GM12891 (cell line): ENCODE measurements around the gene WT1.
"Not testable (repeated sequence)": the region's sequence is repeated elsewhere in the genome, so short reads cannot be mapped to it uniquely, and the experiment has no call there.

Source experiments
- DNase-seq: peaks from one replicate; pipeline ENCODE4 v3.0.0; 2011; ENCODE audit warnings: low spot score; ENCODE audit not compliant: insufficient read length
- FAIRE-seq: peaks from 2 replicates; lab custom pipeline; 2011; peaks lifted over from hg19 to GRCh38; lab: Jason Lieb, UNC
- PAX5 ChIP-seq: IDR thresholded peaks from 2 replicates; pipeline ENCODE4 v1.6.1; 2011; ENCODE audit warnings: low read length, moderate library complexity, mild to moderate bottlenecking; ENCODE audit not compliant: insufficient read depth, severe bottlenecking
- POLR2A ChIP-seq: IDR thresholded peaks from 2 replicates; pipeline ENCODE4 v1.6.1; 2011; ENCODE audit warnings: low read depth, low read length, control low read depth
- POLR2AphosphoS5 ChIP-seq: IDR thresholded peaks from 2 replicates; pipeline ENCODE4 v1.6.1; 2011; ENCODE audit warnings: low read depth, low read length, control low read depth
- POU2F2 ChIP-seq: IDR thresholded peaks from 2 replicates; pipeline ENCODE4 v1.6.1; 2011; ENCODE audit warnings: low read depth, mild to moderate bottlenecking, control low read depth, low read length, moderate library complexity
- SPI1 ChIP-seq: IDR thresholded peaks from 2 replicates; pipeline ENCODE4 v1.6.1; 2011; ENCODE audit warnings: low read depth, low read length, control low read depth
- TAF1 ChIP-seq: IDR thresholded peaks from 2 replicates; pipeline ENCODE4 v1.6.1; 2011; ENCODE audit warnings: low read depth, low read length, control low read depth

The WT1 gene

DNA sequence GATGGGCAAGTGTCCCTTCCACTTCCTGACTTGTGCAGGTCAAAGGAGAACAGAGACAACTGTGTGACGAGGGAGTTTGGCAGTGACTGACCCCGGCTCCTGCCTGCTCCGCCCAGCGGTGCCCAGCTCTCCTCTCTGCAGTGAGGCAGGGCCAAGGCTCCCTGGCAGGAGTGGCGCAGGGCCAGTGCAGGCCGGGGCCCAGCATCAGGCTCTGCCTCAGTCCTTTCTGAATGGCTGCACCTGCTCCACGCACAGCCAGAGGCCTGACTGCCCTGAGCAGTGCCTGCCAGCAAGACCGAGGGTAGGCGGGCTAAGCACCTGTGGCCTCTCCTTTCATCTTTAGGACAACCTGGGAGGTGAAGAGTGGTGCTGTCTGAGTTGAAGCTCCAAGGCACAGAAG lies 54.2 kb downstream of the WT1 start:
- no peak for DNase-seq
- no peak for TF ChIP-seq PAX5
- TF ChIP-seq POLR2A: no peak
- no peak for TF ChIP-seq TAF1
- FAIRE-seq: no peak

DNA sequence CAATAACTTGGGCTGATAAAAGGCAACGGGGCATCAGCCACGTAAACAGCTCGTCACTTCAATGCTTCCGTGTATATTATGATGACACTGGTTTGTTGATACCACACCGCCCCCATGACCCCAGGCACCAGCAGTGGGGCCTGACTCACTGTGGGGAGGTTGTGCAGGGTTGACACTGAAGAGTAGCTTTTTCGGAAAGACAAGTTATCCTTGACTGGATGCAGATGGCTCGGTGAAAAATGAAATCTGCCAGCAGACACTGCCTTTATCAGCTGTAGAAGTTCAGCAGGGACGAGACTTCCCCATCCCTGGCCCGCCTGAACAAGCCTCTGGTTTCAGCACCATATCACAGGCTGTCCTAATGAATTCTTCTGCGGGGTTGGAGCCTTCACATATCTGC lies 55.6 kb downstream of the WT1 start:
- TF ChIP-seq SPI1 (no peak), POLR2A (no peak), POU2F2 (no peak), PAX5 (no peak), POLR2AphosphoS5 (no peak), TAF1 (no peak)
- DNase-seq (no peak), FAIRE-seq (no peak)

DNA sequence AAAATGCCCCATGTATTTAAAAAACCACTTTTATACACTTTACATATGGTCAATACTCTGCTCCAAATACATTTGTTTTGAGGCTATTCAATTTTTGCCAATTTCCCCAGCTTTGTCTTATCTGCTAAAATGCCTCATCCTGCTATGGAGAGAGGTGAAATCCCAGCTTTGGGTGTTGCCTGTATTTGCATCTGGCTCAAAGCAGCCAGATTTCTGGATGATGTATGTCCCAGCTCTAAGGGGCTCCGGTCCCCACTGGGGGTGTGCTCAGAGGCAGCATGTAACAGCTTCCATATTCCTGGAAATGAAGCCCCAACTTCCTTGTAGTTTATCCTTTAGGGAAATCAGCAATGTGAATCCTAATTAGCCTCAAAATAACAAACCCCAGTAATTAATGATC lies 59.5 kb downstream of the WT1 start:
- no peak for TF ChIP-seq POU2F2
- TF ChIP-seq POLR2A: no peak
- TF ChIP-seq POLR2AphosphoS5: no peak
- no peak for TF ChIP-seq PAX5
- TF ChIP-seq SPI1: no peak
- TF ChIP-seq TAF1: no peak
- FAIRE-seq (no peak), DNase-seq (no peak)

DNA sequence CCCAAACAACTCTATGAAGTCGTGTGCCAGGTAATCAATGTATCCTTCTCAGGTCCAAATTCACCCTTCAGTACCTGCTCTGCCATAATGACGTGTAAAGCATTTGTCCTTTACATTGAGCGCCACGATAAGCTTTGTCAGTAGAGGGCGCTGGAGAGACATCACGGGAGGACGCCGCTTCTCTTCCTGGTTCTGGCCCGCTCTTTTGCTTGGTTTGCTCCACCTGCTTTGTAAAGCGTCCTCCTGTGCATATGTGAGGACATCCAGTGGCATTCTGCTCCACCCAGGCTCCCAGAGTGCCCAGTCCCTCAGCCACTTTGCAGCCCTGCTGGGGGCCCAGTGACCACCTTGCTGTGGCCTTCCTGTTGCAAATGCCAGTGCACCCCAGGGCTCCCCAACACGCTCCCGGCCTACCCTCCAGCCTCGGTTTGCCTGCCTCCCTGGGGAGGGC lies 61.1 kb downstream of the WT1 start:
- peak; percentile 84 for FAIRE-seq
- no peak for TF ChIP-seq SPI1
- TF ChIP-seq POLR2AphosphoS5: no peak
- TF ChIP-seq POLR2A: no peak
- TF ChIP-seq POU2F2: no peak
- TF ChIP-seq PAX5: no peak
- TF ChIP-seq TAF1: no peak
- DNase-seq: peak; percentile 50

DNA sequence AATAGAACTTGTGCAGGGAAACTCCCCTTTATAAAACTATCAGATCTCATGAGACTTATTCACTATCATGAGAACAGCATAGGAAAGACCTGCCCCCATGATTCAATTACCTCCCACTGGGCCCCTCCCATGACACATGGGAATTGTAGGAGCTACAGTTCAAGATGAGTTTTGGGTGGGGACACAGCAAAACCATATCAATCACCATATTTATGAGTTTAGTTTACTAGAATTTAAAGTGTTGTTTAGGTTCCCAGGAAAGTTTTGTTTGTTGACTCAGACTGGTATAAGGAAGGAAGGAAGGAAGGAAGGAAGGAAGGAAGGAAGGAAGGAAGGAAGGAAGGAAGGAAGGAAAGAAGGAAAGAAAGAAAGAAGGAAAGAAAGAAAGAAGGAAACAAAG lies 65.4 kb downstream of the WT1 start:
- DNase-seq, FAIRE-seq: not testable (repeated sequence)

DNA sequence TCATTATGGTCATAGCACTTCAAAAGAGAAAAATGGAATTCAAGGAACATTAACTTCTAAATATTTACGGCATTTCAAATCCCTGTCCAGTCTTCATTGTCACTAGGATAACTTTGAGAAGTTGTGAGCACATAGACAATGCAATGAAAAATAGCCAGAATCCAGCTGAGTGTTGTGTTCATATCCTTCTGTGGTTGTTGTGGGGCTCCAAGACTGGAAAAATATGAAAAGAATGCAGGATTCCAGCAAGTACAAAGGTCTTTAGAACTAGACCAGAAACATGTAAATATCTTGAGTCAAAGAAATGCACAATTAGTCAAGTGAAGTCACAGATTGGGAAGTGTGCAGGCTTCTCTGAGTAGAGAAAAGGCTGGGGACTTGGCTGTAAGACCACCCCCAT lies 68.7 kb downstream of the WT1 start:
- no peak for DNase-seq
- no peak for TF ChIP-seq TAF1
- no peak for TF ChIP-seq SPI1
- TF ChIP-seq POU2F2: no peak
- TF ChIP-seq PAX5: no peak
- TF ChIP-seq POLR2A: no peak
- TF ChIP-seq POLR2AphosphoS5: no peak
- no peak for FAIRE-seq

DNA sequence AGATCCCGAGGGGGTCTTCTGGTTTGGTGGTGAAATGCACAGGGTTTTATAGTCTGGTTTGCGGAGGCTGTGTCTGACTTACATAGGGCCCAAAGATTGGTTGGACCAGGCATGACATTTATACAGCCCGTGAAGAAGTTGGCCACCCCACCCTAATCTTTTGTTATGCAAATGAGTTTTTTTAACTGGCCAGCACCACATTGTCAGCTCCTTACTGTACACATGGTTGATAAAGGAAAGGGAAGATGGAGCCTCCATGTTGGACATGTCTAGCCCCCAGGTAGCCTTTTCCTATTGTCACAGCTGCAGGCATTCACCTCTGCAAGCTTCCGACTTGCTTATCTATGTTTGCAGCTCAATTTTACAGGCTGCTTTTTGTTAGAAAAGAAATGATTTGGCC lies 70.1 kb downstream of the WT1 start:
- DNase-seq (no peak), FAIRE-seq (no peak)
- no peak for TF ChIP-seq SPI1
- no peak for TF ChIP-seq POLR2AphosphoS5
- TF ChIP-seq PAX5: no peak
- TF ChIP-seq POU2F2: no peak
- TF ChIP-seq POLR2A: no peak
- TF ChIP-seq TAF1: no peak

DNA sequence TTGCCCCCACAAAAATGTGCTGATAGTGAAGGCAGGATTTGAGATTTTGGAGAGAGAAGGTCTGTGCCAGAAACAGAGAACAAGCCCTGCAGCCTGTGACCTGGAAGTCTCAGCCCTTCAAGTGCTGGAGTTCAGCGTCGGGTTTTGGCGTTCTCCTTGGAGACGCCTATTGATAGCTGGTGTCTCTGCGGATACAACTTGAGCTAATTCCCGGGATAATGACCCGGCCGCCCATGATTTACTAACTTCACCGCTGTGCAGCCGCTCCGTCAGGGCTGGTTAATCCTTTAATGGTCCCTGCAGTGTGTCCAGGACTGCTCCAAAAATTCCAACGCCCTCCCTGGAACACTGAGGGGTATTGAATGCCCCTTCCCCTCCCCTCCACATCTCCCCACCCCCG lies 76.6 kb downstream of the WT1 start:
- no peak for FAIRE-seq
- DNase-seq: no peak
- TF ChIP-seq POLR2AphosphoS5: no peak

DNA sequence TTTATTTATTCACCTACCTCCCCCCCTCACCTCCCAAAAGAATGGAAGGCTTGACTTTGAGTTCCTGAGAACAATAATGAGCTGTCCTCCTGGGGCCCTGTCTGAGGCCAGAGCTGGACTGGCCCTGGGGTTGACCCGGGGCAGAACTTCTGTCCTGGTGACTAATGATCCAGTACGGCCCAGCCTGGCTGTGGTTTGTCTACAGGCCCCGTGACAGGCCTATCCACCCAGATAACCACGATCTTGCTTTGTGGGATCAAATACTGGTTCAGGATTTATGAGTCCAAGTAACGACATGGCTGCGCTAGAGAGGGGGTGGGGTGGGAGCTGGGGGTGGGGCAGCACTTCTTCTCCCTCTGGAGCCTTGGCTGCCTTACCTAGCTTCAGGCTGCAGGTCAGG lies 81.5 kb downstream of the WT1 start:
- TF ChIP-seq PAX5: no peak
- no peak for TF ChIP-seq SPI1
- TF ChIP-seq POLR2A: no peak
- TF ChIP-seq POU2F2: no peak
- no peak for TF ChIP-seq POLR2AphosphoS5
- no peak for TF ChIP-seq TAF1
- DNase-seq: no peak
- no peak for FAIRE-seq

DNA sequence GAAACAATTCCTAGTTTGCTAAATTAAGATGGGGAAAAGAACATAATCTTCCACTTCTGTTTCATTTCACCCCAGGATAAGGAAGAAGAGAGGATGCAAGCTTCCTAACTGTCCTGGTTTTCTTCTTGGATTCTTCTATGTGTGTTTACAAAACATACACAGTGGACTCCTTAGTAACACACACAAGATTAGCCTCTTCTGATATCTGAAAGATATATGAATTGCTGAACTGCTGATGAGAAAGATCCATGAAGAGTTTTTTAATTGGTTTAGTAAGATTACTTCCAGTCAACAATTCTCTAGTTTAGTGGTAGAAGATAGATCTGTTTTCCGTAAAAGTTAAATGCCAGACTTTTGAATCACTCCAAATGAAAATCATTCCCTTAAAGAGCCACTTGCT lies 86.8 kb downstream of the WT1 start:
- no peak for DNase-seq
- FAIRE-seq: no peak
- no peak for TF ChIP-seq POU2F2
- no peak for TF ChIP-seq TAF1
- no peak for TF ChIP-seq POLR2AphosphoS5
- no peak for TF ChIP-seq POLR2A
- TF ChIP-seq SPI1: no peak
- TF ChIP-seq PAX5: no peak

DNA sequence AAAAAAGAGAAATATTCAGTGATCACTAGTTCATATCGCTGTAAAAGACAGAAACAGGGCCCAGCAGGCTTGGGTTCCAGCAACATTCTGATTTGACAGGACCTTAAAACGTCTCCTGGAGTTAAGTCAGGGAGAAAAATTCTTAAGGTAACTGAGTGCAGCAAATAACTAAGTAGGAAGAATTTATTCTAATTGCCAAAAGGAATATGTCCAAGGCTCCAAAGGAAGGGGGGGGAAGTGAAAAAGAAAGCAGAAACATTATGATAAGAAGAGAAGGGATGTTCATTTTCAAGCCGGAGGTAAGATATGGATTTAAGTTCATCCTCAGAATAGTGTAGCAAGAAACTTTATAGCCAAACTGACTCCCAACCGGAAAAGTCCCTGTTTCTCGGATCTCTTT lies 90.4 kb downstream of the WT1 start:
- no peak for TF ChIP-seq POU2F2
- TF ChIP-seq POLR2AphosphoS5: no peak
- TF ChIP-seq PAX5: no peak
- no peak for TF ChIP-seq POLR2A
- no peak for TF ChIP-seq SPI1
- TF ChIP-seq TAF1: no peak
- DNase-seq (no peak), FAIRE-seq (no peak)
